Endometrium (tissue), 2 donors: ENCODE measurements around the gene EVPLL.
"Not testable (repeated sequence)": the region's sequence is repeated elsewhere in the genome, so short reads cannot be mapped to it uniquely, and the experiment has no call there.

Experiments used
- FAIRE-seq: peaks from 2 replicates; lab custom pipeline; 2012; peaks lifted over from hg19 to GRCh38; lab: Jason Lieb, UNC
- donor health status: control.
- donor health status: control.

Gene EVPLL

DNA sequence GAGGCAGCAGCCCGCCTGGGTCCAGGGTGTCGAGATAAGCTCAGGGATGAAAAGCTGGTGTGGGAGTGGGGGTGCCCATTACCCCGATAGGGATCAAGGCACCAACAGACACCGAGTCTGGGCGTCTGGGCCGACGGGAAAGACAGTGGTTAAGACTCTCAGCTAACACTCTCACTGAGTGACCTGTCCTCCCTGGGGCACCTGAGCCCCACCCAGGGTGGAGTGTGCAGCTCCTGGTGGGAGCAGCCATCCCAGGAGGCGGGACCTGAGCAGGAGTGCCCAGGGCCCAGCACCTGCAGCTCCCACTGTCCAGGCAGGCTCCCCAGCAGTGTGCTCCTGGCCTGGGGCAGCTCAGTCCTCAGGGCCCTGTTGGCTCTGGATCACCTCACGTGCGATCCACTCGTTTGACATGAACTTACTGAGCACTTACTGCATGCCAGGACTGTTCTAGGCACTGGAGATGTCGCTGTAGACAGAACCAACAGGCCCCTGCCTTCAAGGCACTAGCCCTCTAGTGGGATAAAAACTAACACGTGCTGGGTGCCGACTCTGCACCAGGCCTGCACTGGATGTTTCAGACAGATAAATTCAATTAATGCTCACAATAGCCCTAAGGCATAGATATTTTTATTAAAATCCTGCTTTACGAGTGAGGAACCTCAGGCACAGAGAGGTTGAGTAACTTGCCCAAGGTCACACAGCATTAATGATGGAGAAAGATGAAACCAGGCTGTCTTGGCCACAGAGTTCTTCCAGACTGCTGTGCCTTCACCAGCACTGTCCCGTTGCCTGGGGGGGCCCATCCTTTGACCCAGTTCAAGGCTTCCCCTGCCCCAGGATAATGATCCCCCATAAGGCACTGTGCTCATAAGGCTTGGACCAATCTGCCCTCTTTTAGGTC is 1.9 kb downstream of the EVPLL start:
- no peak for FAIRE-seq

DNA sequence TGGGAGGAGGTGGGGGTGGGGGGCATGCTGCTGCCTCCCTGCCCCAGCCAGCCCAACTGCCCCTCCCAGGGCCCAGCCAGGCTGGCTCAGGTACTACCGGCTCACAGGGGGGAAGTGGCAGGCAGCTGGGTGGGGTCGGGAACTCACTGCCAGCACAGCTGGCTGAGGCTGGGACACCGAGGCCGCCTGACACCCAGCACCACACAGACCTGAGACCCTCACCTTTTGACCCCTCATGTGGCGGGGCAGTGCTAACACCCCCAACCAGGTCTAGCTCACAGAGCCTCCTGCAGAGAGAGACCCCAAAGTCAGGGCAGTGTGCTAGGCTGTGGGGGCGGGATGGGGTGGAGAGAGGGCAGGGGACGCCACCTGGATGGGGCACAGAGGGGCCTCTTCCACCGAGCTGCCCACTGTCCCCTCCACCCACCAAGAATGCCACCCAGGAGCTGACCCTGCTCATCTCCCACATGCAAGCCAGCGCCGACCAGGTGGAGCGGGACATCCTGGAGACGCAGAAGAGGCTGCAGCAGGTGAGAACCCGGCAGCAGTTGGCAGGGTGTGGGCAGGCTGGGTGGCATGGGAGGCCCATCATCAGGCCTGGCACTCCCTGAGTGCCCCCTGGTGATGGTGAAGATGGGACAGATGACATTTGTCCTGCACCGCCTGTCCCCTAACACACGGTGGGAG is 3.0 kb downstream of the EVPLL start:
- no peak for FAIRE-seq

DNA sequence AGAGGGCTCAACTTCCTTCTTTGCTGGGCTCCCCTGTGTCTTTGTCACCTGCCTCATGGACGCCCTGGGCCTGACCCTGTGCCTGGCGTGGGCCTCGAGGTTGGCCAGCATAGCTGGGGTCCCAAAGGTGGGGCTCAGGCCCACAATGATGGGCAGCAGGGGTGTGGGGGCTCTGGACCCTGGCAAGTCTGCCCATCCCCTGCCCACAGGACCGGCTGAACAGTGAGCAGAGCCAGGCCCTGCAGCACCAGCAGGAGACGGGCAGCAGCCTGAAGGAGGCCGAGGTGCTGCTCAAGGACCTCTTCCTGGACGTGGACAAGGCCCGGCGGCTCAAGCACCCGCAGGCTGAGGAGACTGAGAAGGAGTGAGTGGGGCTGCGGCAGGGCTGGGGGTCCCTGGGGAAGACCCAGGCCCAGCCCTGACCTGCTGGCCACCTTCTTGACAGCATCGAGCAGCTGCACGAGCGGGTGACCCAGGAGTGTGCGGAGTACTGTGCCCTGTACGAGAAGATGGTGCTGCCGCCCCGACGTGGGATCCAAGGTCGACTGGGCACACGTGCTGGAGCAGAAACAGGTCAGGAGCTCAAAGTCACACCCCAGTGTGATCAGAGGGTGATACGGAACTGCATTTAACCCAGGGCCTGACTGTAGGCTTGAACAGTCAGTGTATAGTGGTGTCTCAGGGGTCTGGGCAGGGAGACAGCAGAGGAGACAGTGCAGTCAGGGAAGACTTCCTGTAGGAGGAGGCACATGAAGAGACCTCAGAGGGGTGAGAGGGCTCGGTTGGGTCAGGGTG is 3.8 kb downstream of the EVPLL start:
- FAIRE-seq, result no peak

DNA sequence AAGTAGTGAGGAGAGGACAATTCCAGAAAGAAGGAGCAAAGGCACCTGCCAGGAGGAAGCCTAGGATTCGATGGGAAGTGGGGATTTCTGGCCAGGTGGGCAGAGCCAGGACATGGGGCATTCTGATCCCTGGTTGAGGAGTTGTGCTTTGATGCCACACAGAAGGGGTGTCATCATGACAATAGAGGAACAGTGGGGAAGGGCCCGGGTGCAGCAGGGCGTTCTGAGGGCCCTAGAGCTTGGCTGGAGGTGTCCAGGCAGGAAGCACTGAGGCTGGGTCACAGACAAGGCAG is 4.3 kb downstream of the EVPLL start:
- FAIRE-seq, result no peak

DNA sequence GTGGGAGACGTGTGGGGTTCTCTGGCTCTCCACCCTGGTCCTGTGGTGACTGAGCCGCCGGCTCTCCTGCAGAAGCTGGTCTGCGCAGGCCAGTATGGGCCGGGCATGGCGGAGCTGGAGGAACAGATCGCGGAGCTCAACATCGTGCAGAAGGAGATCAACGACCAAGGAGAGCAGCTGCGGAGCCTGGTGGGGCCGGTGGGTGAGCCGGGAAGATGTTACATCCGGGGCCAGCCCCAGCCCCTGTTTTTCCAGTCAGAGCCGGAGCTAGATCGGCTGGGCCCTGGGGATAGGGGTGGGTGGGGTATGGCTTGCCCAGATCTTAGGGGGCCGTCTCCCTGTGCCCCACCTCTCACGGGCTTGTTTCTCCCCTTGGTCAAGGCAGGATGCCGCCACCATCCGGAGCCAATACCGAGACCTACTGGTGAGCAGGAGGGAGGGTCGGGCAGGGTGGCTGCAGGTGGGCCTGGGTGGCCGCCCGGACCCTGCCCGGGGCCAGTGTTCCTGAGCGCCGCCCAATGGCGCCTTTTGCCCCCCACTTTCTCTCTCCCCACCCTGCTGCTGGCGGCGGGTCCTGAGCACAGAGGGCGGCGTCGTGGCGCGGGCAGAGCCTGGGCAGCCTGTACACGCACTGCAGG is 5.0 kb downstream of the EVPLL start:
- FAIRE-seq, result no peak

DNA sequence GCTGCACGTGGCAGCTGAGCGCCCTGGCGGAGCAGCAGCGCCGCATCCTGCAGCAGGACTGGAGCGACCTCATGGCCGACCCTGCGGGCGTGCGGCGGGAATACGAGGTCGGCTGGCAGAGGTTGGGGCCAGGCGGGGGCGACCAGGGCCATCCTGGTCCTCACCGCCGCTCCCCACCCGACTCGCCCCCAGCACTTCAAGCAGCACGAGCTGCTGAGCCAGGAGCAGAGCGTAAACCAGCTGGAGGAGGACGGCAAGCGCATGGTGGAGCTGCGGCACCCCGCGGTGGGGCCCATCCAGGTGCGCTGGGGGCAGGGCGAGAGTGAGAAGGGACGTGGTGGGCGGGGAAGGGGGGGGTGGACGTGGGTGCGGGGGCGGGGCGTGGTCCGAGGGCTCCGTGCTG is 5.5 kb downstream of the EVPLL start:
- FAIRE-seq, result not testable (repeated sequence)

DNA sequence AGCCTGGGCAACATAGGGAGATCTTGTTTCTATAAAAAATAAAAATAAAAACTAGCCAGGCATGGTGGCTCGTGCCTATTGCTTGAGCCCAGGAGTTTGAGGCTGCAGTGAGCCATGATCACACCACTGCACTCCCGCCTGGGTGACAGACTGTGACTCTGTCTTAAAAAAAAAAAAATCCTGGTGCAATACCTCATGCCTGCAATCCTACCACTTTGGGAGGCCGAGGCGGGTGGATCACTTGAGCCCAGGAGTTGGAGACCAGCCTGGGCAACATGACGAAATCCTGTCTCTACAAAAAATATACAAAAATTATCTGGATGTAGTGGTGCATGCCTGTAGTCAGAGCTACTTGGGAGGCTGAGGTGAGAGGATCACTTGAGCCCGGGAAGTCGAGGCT is 6.7 kb downstream of the EVPLL start:
- not testable (repeated sequence) for FAIRE-seq

DNA sequence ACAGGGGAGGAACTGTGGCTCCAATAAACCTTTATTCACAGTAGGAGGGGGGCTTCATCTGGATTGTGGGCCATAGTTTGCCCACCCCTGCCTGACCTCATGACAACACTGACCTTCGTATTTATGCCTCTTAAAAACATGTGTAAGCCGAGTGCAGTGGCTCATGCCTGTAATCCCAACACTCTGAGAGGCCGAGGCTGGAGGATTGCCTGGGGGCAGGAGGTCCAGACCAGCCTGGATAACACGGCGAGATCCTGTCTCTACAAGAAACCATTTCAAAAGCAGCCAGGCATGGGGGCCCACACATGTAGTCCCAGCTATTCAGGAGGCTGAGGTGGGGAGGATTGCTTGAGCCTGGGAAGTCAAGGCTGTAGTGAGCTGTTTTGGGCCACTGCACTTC is 10.0 kb downstream of the EVPLL start:
- FAIRE-seq, result not testable (repeated sequence)

DNA sequence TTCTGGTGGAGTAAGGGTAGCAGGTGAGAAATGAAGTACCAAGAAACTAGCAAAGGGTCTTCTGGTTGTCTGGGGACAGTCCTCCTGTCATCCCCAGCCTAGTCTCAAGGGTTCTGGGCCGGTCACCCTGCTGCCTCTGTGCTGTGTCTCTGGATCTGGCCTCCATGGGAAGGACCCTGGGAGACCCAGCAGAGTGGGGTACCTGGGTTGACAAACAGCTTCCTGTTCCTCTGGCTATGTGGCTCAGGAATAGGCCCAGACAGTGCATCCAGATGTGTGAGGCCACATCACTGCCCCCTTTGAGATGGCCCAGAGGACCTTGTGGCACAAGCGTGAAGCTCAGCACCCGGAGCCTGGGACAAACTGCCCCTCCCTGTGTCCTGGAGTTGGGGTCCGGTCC is 10.7 kb downstream of the EVPLL start:
- not testable (repeated sequence) for FAIRE-seq

DNA sequence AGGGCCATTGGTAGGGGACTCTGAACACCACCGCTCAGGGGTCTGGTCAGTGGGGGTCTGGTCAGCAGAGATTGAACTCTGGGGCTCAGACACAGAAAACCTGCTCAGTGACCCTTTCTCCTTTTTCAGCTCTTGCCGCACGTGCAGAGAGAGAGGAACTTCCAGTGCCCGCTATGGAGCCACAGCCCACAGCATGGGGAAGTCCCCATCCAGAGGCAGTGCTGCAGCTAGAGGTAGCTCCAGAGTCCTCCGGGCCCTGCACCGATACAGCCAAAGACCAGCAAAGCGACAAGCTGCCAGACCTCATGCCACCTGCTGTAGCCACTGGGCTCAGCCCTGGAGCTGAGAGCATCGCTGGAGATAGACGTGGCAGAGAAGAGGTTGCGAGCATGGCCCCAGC is 11.2 kb downstream of the EVPLL start:
- FAIRE-seq, result not testable (repeated sequence)

DNA sequence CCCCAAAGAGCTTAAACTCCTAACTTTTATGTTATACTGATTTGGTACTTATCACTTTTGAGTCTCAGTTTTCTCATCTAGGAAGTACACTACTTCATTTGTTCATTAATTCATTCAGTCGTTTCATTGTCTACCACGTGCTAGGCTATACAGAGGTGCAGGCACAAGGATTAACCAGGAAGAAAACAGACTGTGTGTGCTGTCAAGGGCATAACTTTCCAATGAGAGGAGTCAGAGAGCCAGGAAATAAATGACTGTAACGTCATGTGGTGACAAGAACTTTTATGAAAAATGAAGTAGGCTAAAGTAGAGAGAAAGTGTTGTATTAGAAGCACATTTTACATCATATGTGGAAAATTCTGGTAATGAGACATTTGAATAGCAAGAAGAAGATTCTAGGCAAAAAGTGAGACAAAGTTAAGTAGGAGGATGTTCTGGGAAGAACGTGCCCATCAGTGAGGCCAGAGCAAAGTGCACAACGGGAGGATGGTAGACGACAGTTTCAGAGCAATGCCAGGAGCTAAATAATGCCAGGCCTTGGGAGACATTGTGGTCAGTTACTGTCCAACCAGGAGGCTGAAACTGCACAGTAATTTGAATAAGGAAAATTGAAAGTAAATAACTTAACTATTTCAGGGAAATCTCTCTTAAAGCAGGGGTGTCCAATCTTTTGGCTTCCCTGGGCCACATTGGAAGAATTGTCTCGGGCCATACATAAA is 24.5 kb downstream of the EVPLL start:
- not testable (repeated sequence) for FAIRE-seq

DNA sequence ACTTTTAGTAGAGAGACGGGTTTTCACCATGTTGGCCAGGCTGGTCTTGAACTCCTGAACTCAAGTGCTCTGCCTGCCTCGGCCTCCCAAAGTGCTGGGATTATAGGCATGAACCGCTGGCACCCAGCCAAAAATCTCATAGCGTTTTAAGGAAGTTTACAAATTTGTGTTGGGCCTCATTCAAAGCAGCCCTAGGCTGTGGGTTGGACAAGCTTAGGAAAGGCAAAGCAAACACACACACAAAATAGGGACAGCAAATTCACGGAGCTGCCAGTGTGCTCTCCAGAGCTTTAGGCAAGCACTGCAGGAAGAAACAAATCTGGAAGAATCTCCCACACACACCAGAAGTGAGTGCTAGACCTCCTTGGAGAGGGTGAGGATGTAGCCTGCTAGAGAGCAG is 25.6 kb downstream of the EVPLL start:
- FAIRE-seq, result not testable (repeated sequence)

DNA sequence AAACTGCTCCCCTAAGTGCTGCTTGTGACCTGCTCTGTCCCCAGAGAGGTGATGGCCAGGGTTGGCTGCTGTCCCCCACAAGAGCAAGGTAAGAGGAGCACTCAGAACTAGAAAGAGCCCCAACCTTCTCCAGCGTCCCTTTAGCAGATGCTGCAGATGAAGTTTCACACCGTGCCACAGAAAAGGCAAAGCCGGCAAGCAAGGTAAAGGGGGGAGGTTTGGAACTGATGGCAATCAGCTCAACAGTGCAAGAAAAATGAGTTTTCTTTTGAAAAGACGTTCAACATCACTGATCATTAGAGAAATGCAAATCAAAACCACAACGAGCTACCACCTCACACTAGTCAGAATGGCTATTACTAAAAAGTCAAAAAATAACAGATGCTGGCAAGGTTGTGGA is 26.0 kb downstream of the EVPLL start:
- FAIRE-seq, result not testable (repeated sequence)

DNA sequence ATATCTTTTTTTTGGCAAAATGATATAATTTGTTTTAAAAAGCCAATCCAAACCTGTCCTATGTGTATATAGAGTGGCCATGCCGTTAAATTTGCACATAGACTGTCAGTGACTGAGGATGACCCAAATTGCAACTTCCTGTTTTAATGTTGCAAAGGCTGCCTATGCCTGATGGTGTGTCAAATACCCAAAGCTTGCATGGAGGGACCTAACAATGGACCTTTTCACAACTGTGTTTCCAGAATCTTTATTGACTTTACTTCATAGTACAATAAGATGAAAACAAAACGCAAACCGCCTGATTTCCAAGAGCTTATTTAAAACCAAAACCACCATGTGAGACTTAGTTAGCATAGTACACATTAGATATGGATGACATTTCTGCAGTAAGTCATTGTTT is 31.3 kb downstream of the EVPLL start:
- peak; percentile 12 for FAIRE-seq

DNA sequence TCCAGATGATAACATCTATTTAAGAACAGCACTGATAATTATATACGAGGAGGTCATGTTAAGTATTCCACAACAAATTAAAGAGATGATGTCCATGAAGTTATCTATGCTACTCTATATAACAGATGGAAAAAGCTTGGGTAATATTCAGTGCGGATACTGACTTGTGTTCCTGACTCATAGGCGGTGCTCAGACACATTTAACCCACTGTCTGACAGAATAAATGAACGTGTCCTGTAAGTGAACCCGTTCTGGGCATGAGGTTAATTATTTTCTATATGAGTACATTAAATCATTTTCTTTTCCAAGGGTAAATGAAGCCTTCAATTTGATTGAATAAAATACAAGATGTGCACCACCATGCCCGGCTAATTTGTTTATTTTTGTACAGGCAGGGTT is 31.7 kb downstream of the EVPLL start:
- FAIRE-seq, result not testable (repeated sequence)

DNA sequence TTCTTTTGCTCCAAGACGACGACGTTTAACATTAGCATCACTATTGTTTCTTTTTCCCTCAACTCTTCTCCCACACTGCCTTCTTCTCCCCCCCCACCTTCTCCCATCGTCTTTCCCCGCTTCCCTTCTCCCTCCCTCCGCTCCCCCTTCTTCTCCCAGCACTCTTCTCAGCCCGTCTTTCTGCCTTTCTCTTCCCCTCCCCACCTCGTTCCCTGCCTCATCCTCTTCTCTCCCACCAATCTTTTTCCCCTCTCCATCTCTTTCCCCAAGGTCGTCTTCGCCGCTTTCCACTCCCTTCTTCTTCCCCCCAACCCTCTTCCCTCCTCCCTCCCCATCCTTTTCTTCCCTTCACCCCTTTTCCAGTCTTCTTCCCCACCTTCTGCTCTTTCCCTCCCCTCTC is 33.2 kb downstream of the EVPLL start:
- not testable (repeated sequence) for FAIRE-seq

DNA sequence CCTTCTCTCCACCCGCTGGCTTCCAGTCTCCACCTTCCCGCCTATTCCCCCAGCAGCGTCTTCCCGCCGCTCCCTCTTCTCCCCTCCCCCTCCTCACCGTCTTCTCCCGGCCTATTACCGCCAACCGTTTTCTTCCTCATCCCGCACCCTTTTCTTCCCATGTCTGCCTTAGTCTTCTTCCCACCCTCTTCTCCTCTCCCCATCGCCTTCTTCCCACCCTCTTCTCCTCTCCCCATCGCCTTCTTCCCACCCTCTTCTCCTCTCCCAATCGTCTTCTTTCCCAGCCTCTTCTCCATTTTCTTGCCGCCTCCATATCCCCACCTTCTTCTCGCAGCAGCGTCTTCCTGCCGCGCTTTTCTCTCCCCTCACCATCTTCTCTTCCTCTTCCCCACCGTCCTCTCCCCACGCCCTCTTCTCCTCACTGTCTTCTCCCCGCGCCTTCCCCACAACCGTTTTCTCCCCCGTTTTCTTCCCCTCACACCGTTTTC is 33.8 kb downstream of the EVPLL start:
- not testable (repeated sequence) for FAIRE-seq

DNA sequence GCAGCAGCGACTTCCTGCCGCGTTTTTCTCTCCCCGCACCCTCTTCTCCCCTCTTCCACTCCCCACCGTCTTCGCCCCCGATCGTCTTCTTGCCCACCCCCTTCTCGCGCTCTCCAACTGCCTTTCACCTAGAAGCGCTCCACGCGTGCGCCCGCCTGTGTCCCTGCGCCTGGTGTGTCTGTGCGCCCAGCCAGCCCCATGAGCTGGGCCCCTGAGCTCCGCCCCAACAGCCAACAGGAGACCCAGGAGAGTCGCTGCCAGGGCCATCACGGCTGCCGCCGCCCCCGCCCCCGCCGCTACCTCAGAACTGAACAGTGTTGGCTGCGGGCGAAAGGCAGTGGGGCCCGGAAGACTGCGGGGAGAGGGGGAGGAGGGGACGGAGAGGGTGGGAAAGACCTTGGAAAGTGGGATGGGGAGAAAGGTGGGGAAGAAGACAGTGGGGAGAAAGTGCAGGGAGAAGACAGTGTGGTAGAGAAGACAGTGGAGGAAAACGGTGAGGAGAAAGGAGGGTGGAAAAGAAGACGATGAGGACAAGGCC is 34.5 kb downstream of the EVPLL start:
- not testable (repeated sequence) for FAIRE-seq

DNA sequence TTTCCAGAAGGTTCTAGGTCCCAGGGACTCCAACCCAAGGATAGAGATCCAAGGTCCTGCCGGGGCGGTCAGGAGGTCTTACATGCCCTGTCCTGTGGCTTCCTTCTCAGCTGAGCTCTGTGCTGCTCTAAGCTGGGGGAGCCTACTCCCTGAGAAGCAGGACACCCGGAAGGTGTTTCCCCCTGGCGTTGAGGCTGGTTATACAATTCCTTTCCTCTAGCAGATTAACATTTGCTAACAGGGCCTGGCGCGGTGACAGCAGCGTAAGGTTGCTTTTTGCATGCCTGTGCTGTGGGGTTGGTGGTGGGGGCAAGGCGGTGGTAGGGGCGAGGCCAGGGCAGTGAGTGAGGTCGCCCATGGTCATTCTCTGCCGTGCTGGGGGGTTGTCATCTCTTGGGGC is 43.9 kb downstream of the EVPLL start:
- FAIRE-seq, result not testable (repeated sequence)

DNA sequence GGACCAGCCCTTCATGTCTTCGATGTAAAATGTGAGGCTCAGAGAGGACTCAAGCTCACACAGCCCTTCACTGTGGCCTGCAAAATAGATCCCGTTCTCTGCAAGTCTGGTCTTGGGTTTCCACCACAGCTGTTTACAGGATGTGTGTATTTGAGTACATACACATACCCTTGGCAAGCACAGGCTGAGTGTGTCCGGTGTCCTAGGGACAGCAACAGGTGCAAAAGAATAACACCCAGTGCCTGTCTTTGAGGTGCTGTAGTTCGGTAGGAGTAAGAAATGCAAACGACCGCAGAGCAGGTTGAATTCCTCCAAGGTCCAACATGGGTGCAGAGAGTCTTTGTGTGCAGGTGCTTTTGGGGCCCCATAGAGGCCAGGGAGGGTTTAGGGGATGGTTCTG is 44.9 kb downstream of the EVPLL start:
- FAIRE-seq, result not testable (repeated sequence)

DNA sequence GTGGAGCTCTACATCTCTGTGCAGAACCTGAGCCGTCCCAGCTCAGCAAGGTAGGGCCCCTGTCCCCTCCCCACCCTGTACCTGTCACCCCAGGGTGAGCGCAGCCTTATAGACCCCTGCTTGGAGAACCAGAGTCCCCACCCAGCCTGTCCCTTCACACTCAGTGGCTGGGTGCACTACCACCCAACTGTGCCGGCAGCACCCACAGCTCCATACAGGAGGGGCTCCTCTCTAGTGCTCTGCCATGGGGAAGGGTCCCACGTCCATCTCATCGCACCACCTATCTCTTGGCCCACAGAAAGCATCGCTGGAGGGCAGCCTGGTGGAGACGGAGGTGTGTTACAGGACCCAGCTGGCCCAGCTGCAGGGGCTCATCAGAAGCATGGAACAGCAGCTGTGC is 45.4 kb downstream of the EVPLL start:
- FAIRE-seq, result not testable (repeated sequence)
